Middle frontal gyrus (tissue), 1 donor: Measurements from ENCODE around the gene TTLL1.

ENCODE experiments used
- DNase-seq: peaks from one replicate; pipeline ENCODE4 v3.0.0-alpha.2; 2015; ENCODE audit warnings: low spot score; ENCODE audit errors: extremely low spot score

The TTLL1 gene

DNA sequence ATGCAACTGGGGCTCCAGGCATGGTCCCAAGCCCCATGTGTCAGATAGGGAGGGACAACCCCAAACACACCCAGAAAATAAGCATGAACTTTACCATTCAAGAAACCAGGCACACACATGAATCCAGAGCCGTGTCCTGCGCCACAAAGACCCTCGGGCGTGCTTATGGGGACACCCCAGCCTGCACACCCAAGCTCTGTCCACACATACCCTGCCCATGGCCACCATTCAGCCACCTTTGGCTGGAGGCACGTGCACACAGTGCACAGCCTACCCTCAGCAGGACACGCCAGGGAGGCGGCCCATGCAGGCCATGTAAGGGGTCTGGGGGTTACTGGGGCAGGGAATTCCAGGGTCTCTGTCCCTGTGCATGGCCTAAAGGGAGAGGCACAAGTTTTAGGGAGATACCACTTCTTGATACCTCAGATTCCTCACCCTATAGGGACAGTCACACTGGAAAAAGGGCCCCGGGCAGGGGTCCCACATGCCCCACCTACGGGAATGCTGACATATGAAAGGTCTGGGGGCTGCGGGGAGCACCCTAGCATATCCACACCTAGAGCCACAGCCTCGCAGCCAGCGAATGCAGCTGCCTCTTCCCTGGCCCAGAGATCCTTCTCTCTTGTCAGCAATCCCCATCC lies 94.8 kb downstream of the TTLL1 start:
- no peak for DNase-seq

DNA sequence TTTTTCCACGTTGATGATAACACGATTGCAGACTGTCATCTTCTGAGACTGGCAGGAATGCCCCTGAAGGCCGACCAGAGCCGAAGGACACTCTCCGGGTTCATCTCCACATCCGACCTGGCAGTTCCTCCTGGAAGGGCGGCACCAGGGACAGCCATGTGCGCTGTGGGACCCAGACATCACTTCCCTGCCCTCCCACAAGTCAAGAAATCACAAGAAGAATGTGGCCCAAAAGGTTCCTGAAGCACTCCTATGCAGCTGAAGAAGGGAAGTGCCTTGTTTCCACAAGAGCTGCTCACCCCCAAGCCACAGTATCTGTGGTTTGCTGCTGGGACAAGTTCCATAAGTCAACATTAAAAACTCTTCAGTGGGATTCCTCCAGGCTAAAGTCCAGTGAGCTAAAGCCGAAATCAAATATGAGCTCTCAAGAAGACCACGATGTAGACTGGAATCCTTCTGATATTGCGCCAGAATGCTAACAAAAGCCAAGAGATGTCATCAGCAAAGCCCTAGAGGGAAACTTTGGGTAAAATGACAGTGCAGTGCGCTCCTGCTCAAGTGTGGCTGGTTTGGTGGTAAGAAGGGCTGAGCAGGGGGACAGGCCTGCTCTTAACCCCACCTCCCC lies 95.4 kb downstream of the TTLL1 start:
- no peak for DNase-seq

DNA sequence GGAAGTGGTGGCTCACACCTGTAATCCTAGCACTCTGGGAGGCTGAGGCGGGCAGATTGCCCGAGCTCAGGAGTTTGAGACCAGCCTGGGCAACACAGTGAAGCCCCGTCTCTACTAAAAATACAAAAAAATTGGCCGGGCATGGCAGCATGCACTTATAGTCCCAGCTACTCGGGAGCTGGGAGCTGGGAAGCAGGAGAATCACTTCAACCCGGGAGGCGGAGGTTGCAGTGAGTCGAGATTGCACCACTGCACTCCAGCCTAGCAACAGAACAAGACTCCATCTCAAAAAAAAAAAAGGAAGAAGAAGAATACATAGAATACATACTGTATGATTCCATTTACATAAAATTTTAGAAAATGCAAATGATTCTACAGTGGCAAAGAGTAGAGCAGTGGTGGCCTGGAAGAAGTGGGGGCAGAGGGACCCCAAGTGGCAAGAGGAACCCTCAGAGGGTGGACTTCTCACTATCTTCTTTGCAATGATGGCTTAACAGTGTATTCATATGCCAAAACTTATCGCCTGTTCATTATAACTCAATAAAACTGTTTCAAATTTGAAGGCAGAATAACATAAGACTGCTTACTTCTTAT lies 96.2 kb downstream of the TTLL1 start:
- DNase-seq, result no peak

DNA sequence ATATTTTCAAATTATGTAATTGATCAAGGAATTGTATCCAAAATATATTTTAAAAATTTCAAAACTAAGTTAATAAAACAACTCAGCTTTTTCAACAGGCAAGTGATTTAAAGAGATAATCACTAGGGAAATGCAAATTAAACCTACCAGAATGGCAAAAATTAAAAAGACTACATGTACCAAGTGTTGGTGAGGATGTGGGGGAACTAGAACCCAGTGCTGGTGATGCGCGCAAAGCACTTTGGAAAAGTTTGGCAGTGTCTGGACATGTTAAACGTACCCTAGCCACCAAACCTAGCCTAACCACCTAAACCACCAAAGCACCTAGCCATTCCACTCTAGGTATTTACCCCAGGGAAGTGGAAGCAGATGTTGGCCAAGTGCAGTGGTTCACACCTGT lies 97.1 kb downstream of the TTLL1 start:
- DNase-seq, result no peak

DNA sequence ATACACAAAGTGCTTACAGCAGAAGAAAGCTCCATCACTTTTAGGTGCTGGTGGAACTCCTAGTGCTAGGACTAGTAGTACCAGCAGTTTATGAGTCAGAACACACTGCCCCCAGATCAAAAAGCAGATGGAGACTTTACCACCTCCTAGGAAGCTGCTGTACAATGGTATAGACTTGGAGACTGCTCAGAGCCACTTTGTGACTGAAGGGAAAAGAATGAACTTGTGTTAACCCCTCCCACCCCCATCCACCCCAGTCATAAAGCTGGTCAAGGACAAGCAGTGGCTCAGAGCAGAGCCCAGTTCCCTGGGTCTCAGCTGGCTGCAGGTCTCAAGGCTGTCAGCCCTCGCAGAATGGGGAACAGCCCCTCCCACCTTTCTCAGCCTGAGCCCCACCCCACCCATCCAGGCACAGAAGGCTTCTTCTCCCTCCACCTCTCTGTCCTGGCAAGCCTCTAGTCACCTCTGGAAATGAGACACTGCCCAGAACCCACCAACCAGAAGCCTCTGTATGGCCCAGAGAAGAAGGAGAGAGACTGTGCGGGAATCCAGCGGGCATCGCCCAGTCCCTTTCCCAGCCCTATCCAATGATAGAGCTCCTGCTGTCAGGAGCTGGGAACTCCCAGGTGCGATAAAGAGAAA lies 98.1 kb downstream of the TTLL1 start:
- DNase-seq, result no peak

DNA sequence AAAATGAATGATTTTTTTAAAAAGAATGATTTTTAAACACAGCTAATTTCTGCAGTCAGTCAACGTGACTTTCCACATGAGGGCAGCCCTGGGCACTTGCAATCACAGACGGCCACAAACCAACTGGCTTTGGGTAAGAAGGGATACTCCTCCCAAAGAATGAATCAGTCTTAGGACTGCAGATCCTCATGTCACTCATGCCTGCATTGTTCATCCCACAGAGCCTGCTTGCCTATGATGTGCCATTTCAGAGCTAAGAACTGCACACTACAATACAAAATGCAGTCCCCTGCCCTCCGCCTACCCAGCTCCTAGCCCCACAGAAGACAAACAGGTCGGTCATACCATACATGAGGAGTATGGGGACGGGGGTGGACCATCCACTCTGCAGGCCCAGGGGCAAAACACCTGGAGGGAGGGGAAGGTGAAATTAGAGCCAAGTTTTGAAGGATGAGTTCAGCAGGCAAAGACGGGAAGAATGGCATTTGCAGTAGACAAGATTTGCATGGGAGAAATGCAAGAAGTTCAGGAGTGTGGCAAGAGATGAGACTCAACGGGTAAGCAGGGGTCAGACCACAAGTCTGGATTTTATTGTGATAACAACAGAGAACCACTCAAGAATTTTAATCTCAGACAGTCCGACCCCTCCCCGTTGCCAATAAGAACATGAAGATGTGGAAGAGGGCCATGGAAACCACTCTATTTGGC lies 98.9 kb downstream of the TTLL1 start:
- DNase-seq, result no peak
